ENCODE measurements around the gene GREB1. TPM values are rescaled to one million over a fixed set of nuclear protein-coding genes. Genes with fewer than 3 reads are reported as not detected.

The GREB1 gene
- polyA plus RNA-seq, 1 experiment: 0.12 TPM

DNA sequence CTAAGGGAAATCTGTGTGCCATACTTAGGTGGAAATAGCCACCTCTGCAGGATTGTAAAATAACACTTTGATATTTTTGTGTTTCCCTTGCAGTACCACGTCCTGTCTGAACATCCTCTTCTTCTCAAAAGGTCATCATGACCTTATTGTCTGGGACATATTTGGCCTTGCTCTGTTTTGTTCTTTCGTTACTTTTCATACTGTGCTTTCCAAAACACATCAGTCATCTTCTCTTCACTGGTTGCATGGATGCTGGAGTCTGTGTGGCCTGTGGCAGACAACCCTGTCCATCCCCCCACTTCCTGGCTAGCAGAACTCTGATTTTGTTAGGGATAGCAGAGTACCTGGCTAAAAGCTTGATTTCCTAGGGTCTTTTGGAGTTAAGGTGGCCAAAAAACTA is 9.4 kb upstream of the GREB1 start:
- no peak for TF ChIP-seq CTCF (IDR thresholded peaks at IDR 0.05; ENCODE audit: low read depth, low read length)
- no peak for DNase-seq (ENCODE audit: low read depth, low spot score)
- ChIA-PET CTCF (no interaction called here), POLR2A (no interaction called here)
- no peak overlapping the region for H3K4me3 ChIP-seq (ENCODE audit: low read depth, low read length)
- peaks cover 10% of the 10 kb centered on the region for H3K27me3 ChIP-seq (ENCODE audit: control insufficient read depth, insufficient read depth, low read length)
- no peaks in the 10 kb centered on the region for H3K9me3 ChIP-seq (ENCODE audit: control insufficient read depth, insufficient read depth, low read length)
- H3K27ac ChIP-seq (ENCODE audit: low read depth, low read length): no peak overlapping the region

- peaks cover 10% of the 10 kb centered on the region for H3K27me3 ChIP-seq (ENCODE audit: control insufficient read depth, insufficient read depth, low read length)
- TF ChIP-seq CTCF (IDR thresholded peaks at IDR 0.05; ENCODE audit: low read depth, low read length): no peak
- POLR2A ChIA-PET: no interaction called here
- no peaks in the 10 kb centered on the region for H3K9me3 ChIP-seq (ENCODE audit: control insufficient read depth, insufficient read depth, low read length)
- H3K4me3 ChIP-seq (ENCODE audit: low read depth, low read length): no peak overlapping the region
- no peak overlapping the region for H3K27ac ChIP-seq (ENCODE audit: low read depth, low read length)
- DNase-seq (ENCODE audit: low read depth, low spot score): no peak
- CTCF ChIA-PET: no interaction called here
Measured at GRCh38 chr2:11525762-11526161, 8.1 kb upstream of the GREB1 start.

DNA sequence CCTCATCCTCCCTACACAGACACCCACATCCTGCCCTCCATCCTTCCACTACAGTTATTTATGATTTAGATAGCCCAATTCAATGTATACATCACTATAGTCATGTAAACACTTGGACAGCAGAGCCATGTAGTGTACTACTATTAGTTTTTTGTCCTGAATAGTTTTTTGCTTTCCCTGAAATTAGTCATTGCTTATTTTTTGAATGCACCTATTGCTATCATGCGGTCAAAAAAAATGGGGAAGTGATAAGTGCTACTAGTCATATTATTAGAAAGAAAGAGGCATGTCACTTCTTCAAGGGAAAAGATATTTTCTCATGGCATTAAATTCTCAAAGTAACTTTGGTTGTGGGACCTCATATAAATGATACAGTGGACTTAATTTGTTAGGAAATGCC is 6.8 kb upstream of the GREB1 start:
- ChIA-PET POLR2A (no interaction called here), CTCF (no interaction called here)
- Histone ChIP-seq H3K27me3 (ENCODE audit: control insufficient read depth, insufficient read depth, low read length) (peaks cover 13% of the 10 kb centered on the region), H3K9me3 (ENCODE audit: control insufficient read depth, insufficient read depth, low read length) (no peaks in the 10 kb centered on the region), H3K27ac (ENCODE audit: low read depth, low read length) (no peak overlapping the region), H3K4me3 (ENCODE audit: low read depth, low read length) (no peak overlapping the region)
- no peak for TF ChIP-seq CTCF (IDR thresholded peaks at IDR 0.05; ENCODE audit: low read depth, low read length)
- DNase-seq (ENCODE audit: low read depth, low spot score): no peak

DNA sequence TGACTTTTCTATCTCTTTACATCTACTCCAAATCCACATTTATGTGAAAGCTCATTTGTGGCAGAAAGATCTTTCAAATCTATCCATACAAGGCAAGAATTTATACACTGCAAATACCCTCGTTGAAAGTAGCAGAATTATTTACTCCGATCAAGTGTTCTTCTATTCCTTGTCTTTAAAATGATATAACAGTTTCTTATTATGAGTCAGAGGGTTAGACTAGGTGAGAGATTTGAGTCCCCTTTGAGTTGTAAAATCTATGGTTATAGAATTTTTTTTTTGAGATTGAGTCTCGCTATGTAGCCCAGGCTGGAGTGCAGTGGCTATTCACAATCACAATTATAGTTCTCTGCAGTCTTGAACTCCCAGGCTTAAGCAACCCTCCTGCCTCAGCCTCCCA is 5.6 kb upstream of the GREB1 start:
- DNase-seq (ENCODE audit: low read depth, low spot score): no peak
- ChIA-PET POLR2A (no interaction called here), CTCF (no interaction called here)
- no peak for TF ChIP-seq CTCF (IDR thresholded peaks at IDR 0.05; ENCODE audit: low read depth, low read length)
- H3K9me3 ChIP-seq (ENCODE audit: control insufficient read depth, insufficient read depth, low read length): no peaks in the 10 kb centered on the region
- H3K27ac ChIP-seq (ENCODE audit: low read depth, low read length): no peak overlapping the region
- no peak overlapping the region for H3K4me3 ChIP-seq (ENCODE audit: low read depth, low read length)
- H3K27me3 ChIP-seq (ENCODE audit: control insufficient read depth, insufficient read depth, low read length): peaks cover 13% of the 10 kb centered on the region

- no peak overlapping the region for H3K4me3 ChIP-seq (ENCODE audit: low read depth, low read length)
- POLR2A ChIA-PET: no interaction called here
- TF ChIP-seq CTCF (IDR thresholded peaks at IDR 0.05; ENCODE audit: low read depth, low read length): no peak
- no peak overlapping the region for H3K27ac ChIP-seq (ENCODE audit: low read depth, low read length)
- DNase-seq (ENCODE audit: low read depth, low spot score): no peak
- H3K9me3 ChIP-seq (ENCODE audit: control insufficient read depth, insufficient read depth, low read length): no peaks in the 10 kb centered on the region
- CTCF ChIA-PET: no interaction called here
- H3K27me3 ChIP-seq (ENCODE audit: control insufficient read depth, insufficient read depth, low read length): peaks cover 30% of the 10 kb centered on the region
Measured at GRCh38 chr2:11530864-11531465, 2.9 kb upstream of the GREB1 start.
